ENCODE data around the gene HIVEP3. TPM values are rescaled to one million over a fixed set of nuclear protein-coding genes. Genes with fewer than 3 reads are reported as not detected.

HIVEP3 gene
- total and polyA plus RNA-seq, 4 experiments from 2014 or later: 8.2 to 12.8 (median 10.8) TPM

GRCh38 chr1:41884256-41885230, 34.2 kb downstream of the HIVEP3 start:
- POLR2A ChIA-PET (ENCODE audit: partially characterized antibody): interaction anchor here (1.8 kb wide), 1 partner anchor 34 kb away, joined by 6 read pairs; the partner anchor contains the start of gene HIVEP3
- intact Hi-C loops (cut with micrococcal nuclease): no loop called here
- Histone ChIP-seq H3K9me3 (ENCODE audit: control insufficient read depth in 1 of 2, low read length in 2 of 2) (no peaks in the 10 kb centered on the region), H3K36me3 (ENCODE audit: insufficient read depth, low read length) (no peaks in the 10 kb centered on the region), H3K27ac (ENCODE audit: low read depth, low read length) (no peak overlapping the region), H3K27me3 (ENCODE audit: insufficient read depth, low read length) (no peaks in the 10 kb centered on the region), H3K4me3 (ENCODE audit: low read length in 2 of 2) (no peak overlapping the region), H3K4me1 (ENCODE audit: insufficient read depth, low read length) (peaks cover 11% of the 10 kb centered on the region)
- Mint-ChIP-seq H3K27me3 (peaks cover 0 to 2% of the 10 kb centered on the region in 2 donors), H3K9me3 (no peaks in the 10 kb centered on the region), H3K27ac (no peak overlapping the region), H3K36me3 (no peaks in the 10 kb centered on the region), H3K4me3 (no peak overlapping the region), H3K4me1 (peaks cover 9 to 20% (median 20%) of the 10 kb centered on the region in 4 donors)
- CTCF ChIA-PET (ENCODE audit: partially characterized antibody): no interaction called here
- no peak for DNase-seq

- DNase-seq: no peak
- H3K9me3 Mint-ChIP-seq: no peaks in the 10 kb centered on the region
- H3K4me3 Mint-ChIP-seq: no peak overlapping the region
- no peaks in the 10 kb centered on the region for H3K27me3 Mint-ChIP-seq
- Histone ChIP-seq H3K27me3 (ENCODE audit: insufficient read depth, low read length) (no peaks in the 10 kb centered on the region), H3K36me3 (ENCODE audit: insufficient read depth, low read length) (no peaks in the 10 kb centered on the region), H3K9me3 (ENCODE audit: control insufficient read depth in 1 of 2, low read length in 2 of 2) (no peaks in the 10 kb centered on the region), H3K27ac (ENCODE audit: low read depth, low read length) (no peak overlapping the region), H3K4me1 (ENCODE audit: insufficient read depth, low read length) (peaks cover 11% of the 10 kb centered on the region), H3K4me3 (ENCODE audit: low read length in 2 of 2) (no peak overlapping the region)
- intact Hi-C loops (cut with micrococcal nuclease): no loop called here
- CTCF ChIA-PET (ENCODE audit: partially characterized antibody): interaction anchor here (1.6 kb wide), 1 partner anchor 8 kb away, joined by 6 read pairs; no protein-coding TSS in a partner anchor
- no peaks in the 10 kb centered on the region for H3K36me3 Mint-ChIP-seq
- POLR2A ChIA-PET (ENCODE audit: partially characterized antibody): interaction anchor here (1.5 kb wide), 2 partner anchors 34 to 36 kb away, joined by 4 to 6 read pairs; no protein-coding TSS in a partner anchor
- H3K27ac Mint-ChIP-seq: no peak overlapping the region
- H3K4me1 Mint-ChIP-seq: peaks cover 9 to 19% (median 16%) of the 10 kb centered on the region in 4 donors
Measured at GRCh38 chr1:41883507-41883906, 35.2 kb downstream of the HIVEP3 start.

- H3K4me1 ChIP-seq (ENCODE audit: insufficient read depth, low read length): peaks cover 11% of the 10 kb centered on the region
- ChIA-PET POLR2A (ENCODE audit: partially characterized antibody) (interaction anchor here (1.4 to 1.5 kb wide), 3 partner anchors 9 to 38 kb away, joined by 3 to 6 read pairs (median 4); no protein-coding TSS in a partner anchor), CTCF (ENCODE audit: partially characterized antibody) (interaction anchor here (1.6 kb wide), 1 partner anchor 9 kb away, joined by 6 read pairs; no protein-coding TSS in a partner anchor)
- H3K27me3 Mint-ChIP-seq: no peaks in the 10 kb centered on the region
- H3K27ac Mint-ChIP-seq: peak overlapping the region in 2 of 7 donors; percentile 27 to 60
- H3K9me3 ChIP-seq (ENCODE audit: control insufficient read depth in 1 of 2, low read length in 2 of 2): no peaks in the 10 kb centered on the region
- H3K27ac ChIP-seq (ENCODE audit: low read depth, low read length): no peak overlapping the region
- intact Hi-C loops (cut with micrococcal nuclease): no loop called here
- H3K4me3 ChIP-seq (ENCODE audit: low read length in 2 of 2): no peak overlapping the region
- H3K4me1 Mint-ChIP-seq: peaks cover 9 to 20% (median 16%) of the 10 kb centered on the region in 4 donors
- H3K36me3 ChIP-seq (ENCODE audit: insufficient read depth, low read length): no peaks in the 10 kb centered on the region
- no peak overlapping the region for H3K4me3 Mint-ChIP-seq
- H3K9me3 Mint-ChIP-seq: no peaks in the 10 kb centered on the region
- H3K27me3 ChIP-seq (ENCODE audit: insufficient read depth, low read length): no peaks in the 10 kb centered on the region
- DNase-seq: no peak
- H3K36me3 Mint-ChIP-seq: no peaks in the 10 kb centered on the region
Measured at GRCh38 chr1:41882486-41882885, 36.2 kb downstream of the HIVEP3 start.

GRCh38 chr1:41882068-41882477, 36.6 kb downstream of the HIVEP3 start:
- H3K27ac Mint-ChIP-seq: peak overlapping the region in 3 of 7 donors; percentile 25 to 60 (median 27)
- H3K9me3 ChIP-seq (ENCODE audit: control insufficient read depth in 1 of 2, low read length in 2 of 2): no peaks in the 10 kb centered on the region
- no peaks in the 10 kb centered on the region for H3K36me3 ChIP-seq (ENCODE audit: insufficient read depth, low read length)
- H3K36me3 Mint-ChIP-seq: no peaks in the 10 kb centered on the region
- no peak for DNase-seq
- POLR2A ChIA-PET (ENCODE audit: partially characterized antibody): interaction anchor here (1.4 to 1.5 kb wide), 3 partner anchors 10 to 38 kb away, joined by 3 to 6 read pairs (median 4); no protein-coding TSS in a partner anchor
- no peaks in the 10 kb centered on the region for H3K9me3 Mint-ChIP-seq
- CTCF ChIA-PET (ENCODE audit: partially characterized antibody): no interaction called here
- H3K4me3 ChIP-seq (ENCODE audit: low read length in 2 of 2): no peak overlapping the region
- no peak overlapping the region for H3K4me3 Mint-ChIP-seq
- H3K27ac ChIP-seq (ENCODE audit: low read depth, low read length): no peak overlapping the region
- H3K27me3 ChIP-seq (ENCODE audit: insufficient read depth, low read length): no peaks in the 10 kb centered on the region
- intact Hi-C loops (cut with micrococcal nuclease): no loop called here
- peaks cover 9 to 22% (median 18%) of the 10 kb centered on the region in 4 donors for H3K4me1 Mint-ChIP-seq
- H3K4me1 ChIP-seq (ENCODE audit: insufficient read depth, low read length): peaks cover 11% of the 10 kb centered on the region
- H3K27me3 Mint-ChIP-seq: no peaks in the 10 kb centered on the region

- intact Hi-C loops (cut with micrococcal nuclease): no loop called here
- no peak for DNase-seq
- H3K4me1 Mint-ChIP-seq: peaks cover 9 to 26% (median 21%) of the 10 kb centered on the region in 4 donors
- H3K4me1 ChIP-seq (ENCODE audit: insufficient read depth, low read length): peaks cover 11% of the 10 kb centered on the region
- no peaks in the 10 kb centered on the region for H3K36me3 Mint-ChIP-seq
- no peak overlapping the region for H3K4me3 ChIP-seq (ENCODE audit: low read length in 2 of 2)
- H3K27me3 Mint-ChIP-seq: no peaks in the 10 kb centered on the region
- POLR2A ChIA-PET (ENCODE audit: partially characterized antibody): no interaction called here
- H3K9me3 Mint-ChIP-seq: no peaks in the 10 kb centered on the region
- no peaks in the 10 kb centered on the region for H3K9me3 ChIP-seq (ENCODE audit: control insufficient read depth in 1 of 2, low read length in 2 of 2)
- no peaks in the 10 kb centered on the region for H3K36me3 ChIP-seq (ENCODE audit: insufficient read depth, low read length)
- H3K27ac Mint-ChIP-seq: no peak overlapping the region
- H3K4me3 Mint-ChIP-seq: no peak overlapping the region
- H3K27me3 ChIP-seq (ENCODE audit: insufficient read depth, low read length): no peaks in the 10 kb centered on the region
- CTCF ChIA-PET (ENCODE audit: partially characterized antibody): no interaction called here
- no peak overlapping the region for H3K27ac ChIP-seq (ENCODE audit: low read depth, low read length)
Measured at GRCh38 chr1:41880950-41881885, 37.5 kb downstream of the HIVEP3 start.

GRCh38 chr1:41880261-41880660, 38.5 kb downstream of the HIVEP3 start:
- H3K27me3 Mint-ChIP-seq: no peaks in the 10 kb centered on the region
- H3K4me1 Mint-ChIP-seq: peaks cover 9 to 31% (median 25%) of the 10 kb centered on the region in 4 donors
- CTCF ChIA-PET (ENCODE audit: partially characterized antibody): no interaction called here

More at GRCh38 chr1:41880261-41880660, 38.5 kb downstream of the HIVEP3 start:
- POLR2A ChIA-PET (ENCODE audit: partially characterized antibody): no interaction called here
- Histone ChIP-seq H3K36me3 (ENCODE audit: insufficient read depth, low read length) (no peaks in the 10 kb centered on the region), H3K4me3 (ENCODE audit: low read length in 2 of 2) (no peak overlapping the region), H3K9me3 (ENCODE audit: control insufficient read depth in 1 of 2, low read length in 2 of 2) (no peaks in the 10 kb centered on the region), H3K4me1 (ENCODE audit: insufficient read depth, low read length) (peaks cover 11% of the 10 kb centered on the region), H3K27me3 (ENCODE audit: insufficient read depth, low read length) (no peaks in the 10 kb centered on the region), H3K27ac (ENCODE audit: low read depth, low read length) (no peak overlapping the region)
- H3K36me3 Mint-ChIP-seq: no peaks in the 10 kb centered on the region
- intact Hi-C loops (cut with micrococcal nuclease): no loop called here
- H3K9me3 Mint-ChIP-seq: no peaks in the 10 kb centered on the region
- H3K27ac Mint-ChIP-seq: no peak overlapping the region
- no peak for DNase-seq
- H3K4me3 Mint-ChIP-seq: peak overlapping the region in 1 of 8 donors; percentile 10
